Measurements from ENCODE around the gene PKD1. TPM values are rescaled to one million over a fixed set of nuclear protein-coding genes. Genes with fewer than 3 reads are reported as not detected.

The PKD1 gene
- total and polyA plus RNA-seq, 2 of the 13 experiments (the other 11 are each of a cell fraction or from before 2014, with no cell fraction given): 22.1 to 23.0 TPM

- no peak for TF ChIP-seq ZBTB40 (IDR thresholded peaks at IDR 0.05)
- TF ChIP-seq ZBTB40 (CRISPR knock-in tag; IDR thresholded peaks at IDR 0.05): no peak
- no peak for TF ChIP-seq ZNF720 (CRISPR knock-in tag; IDR thresholded peaks at IDR 0.05)
- no peak for TF ChIP-seq ZNF10 (CRISPR knock-in tag; IDR thresholded peaks at IDR 0.05; ENCODE audit: borderline replicate concordance, low read depth)
- peak; percentile 25; the same call in 1 of the 2 replicates for TF ChIP-seq ZNF687 (CRISPR knock-in tag; IDR thresholded peaks at IDR 0.05)
- no peak for TF ChIP-seq CEBPG (CRISPR knock-in tag; IDR thresholded peaks at IDR 0.05)
- no peak for TF ChIP-seq ZBED4 (CRISPR knock-in tag; IDR thresholded peaks at IDR 0.05; ENCODE audit: borderline replicate concordance)
- peak; percentile 21; the same call in 1 of the 2 replicates for TF ChIP-seq GABPB1 (CRISPR knock-in tag; IDR thresholded peaks at IDR 0.05)
- peak; percentile 41; the same call in 1 of the 2 replicates for TF ChIP-seq ZNF263 (CRISPR knock-in tag; IDR thresholded peaks at IDR 0.05)
- TF ChIP-seq SMC3 (IDR thresholded peaks at IDR 0.05; ENCODE audit: low read length): peak; percentile 40; the same call in 1 of the 2 replicates
- no peak for TF ChIP-seq ZNF337 (CRISPR knock-in tag; IDR thresholded peaks at IDR 0.05; ENCODE audit: borderline replicate concordance, low read depth)
- TF ChIP-seq NR1H2 (CRISPR knock-in tag; IDR thresholded peaks at IDR 0.05; ENCODE audit: borderline replicate concordance, low read depth): no peak
- no peak for TF ChIP-seq ZFX (CRISPR knock-in tag; IDR thresholded peaks at IDR 0.05; ENCODE audit: low read depth)
- TF ChIP-seq ZKSCAN5 (CRISPR knock-in tag; IDR thresholded peaks at IDR 0.05): no peak
These were observed 79.6 kb downstream of the PKD1 start (continued) for GRCh38 chr16:2056077-2056476.
